Ishikawa (cell line): ENCODE measurements around the gene MAP3K10.

Source experiments
- CREB1 ChIP-seq: IDR thresholded peaks from 2 replicates; pipeline ENCODE4 v1.6.1; 2012; ENCODE audit warnings: low read depth
- TAF1 ChIP-seq: IDR thresholded peaks from 2 replicates; pipeline ENCODE4 v1.6.1; 2012; ENCODE audit warnings: low read depth, mild to moderate bottlenecking
- USF1 ChIP-seq: IDR thresholded peaks from 2 replicates; pipeline ENCODE4 v1.6.1; 2012
- ZBTB7A ChIP-seq: IDR thresholded peaks from 2 replicates; pipeline ENCODE4 v1.6.1; 2012; ENCODE audit warnings: low read depth

- no peak for TF ChIP-seq ZBTB7A
- TF ChIP-seq TAF1, result no peak
- TF ChIP-seq USF1, result no peak
- no peak for TF ChIP-seq CREB1
These were observed 43.4 kb upstream of the MAP3K10 start for GRCh38 chr19:40147693-40148347.
